Stimulated activated naive CD8-positive, alpha-beta T cell treated with anti-CD3 and anti-CD28 coated beads, Interleukin-15, Interleukin-2, amounts not matched to agents 100 U/mL and 50 U/mL, for 24 hours (primary cell): ENCODE measurements around the gene COL18A1.

Experiments used
- ATAC-seq: fragments of 150-1000 bp; cut with Tn5 transposase; one replicate; pipeline ENCODE4 v1.10.0; 2021
- DNase-seq: peaks from one replicate; pipeline ENCODE4 v3.0.0; 2021

The COL18A1 gene

DNA sequence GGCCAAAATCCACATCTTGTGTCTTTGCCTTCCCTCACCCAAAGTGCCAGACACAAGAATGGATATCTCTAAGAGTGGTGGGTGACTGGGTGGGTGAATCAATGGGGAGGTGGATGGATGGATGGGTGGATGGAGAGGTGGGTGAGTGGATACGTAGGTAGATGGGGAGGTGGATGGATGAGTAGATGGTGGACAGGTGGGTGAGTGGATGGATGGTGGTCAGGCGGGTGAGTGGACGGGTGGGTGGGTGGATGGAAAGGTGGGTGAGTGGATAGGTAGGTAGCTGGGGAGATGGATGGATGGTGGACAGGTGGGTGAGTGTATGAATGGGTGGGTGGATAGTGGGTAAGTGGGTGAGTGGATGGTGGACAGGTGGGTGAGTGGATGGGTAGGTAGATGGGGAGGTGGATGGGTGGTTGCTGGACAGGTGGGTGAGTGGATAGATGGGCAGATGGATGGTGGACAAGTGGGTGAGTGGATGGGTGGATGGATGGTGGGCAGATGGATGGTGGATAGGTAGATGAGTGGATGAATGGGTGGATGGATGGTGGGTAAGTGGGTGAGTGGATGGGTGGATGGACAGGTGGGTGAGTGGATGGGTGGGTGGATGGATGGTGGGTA lies 103.0 kb downstream of the COL18A1 start:
- DNase-seq (no peak), ATAC-seq (no peak)

DNA sequence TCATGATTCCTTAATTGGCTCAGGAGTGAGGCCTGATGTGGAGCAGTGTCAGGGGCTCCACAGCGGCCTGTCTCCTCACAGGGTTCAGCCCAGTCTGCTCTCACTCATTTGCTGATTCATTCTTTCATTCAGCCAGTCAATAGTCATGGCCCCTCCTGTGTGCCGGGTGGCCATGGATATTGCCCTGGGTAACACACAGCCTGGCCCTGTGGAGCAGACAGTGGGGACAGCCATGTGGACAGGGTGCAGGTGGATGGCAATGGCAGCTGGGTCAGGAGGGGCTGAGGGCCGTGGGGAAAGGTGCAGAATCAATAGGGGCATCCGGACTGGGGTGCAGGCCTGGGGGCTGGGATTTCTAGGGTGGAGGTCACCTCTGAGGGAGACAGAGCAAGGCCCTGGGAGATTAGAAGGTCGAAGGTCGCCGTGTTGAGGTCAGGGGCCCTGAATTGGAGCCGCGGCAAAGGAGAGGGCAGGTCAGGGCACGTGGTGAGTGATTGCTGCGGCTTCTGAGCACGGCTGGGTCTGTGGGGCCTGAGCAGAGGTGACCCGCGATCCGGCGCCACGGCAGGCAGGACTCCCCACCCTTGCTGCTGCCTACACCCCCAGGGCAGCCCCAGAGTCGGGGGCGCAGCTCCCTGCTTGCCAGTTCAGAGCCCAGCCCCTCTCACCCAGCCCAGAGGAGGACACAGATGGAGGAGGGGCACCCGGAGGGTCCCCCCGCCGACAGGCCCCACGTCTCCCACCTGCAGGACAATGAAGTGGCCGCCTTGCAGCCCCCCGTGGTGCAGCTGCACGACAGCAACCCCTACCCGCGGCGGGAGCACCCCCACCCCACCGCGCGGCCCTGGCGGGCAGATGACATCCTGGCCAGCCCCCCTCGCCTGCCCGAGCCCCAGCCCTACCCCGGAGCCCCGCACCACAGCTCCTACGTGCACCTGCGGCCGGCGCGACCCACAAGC lies 103.9 kb downstream of the COL18A1 start:
- DNase-seq (no peak), ATAC-seq (peak; percentile 12)

GRCh38 chr21:45509566-45510465 lies 104.9 kb downstream of the COL18A1 start:
- ATAC-seq: no peak
- no peak for DNase-seq

DNA sequence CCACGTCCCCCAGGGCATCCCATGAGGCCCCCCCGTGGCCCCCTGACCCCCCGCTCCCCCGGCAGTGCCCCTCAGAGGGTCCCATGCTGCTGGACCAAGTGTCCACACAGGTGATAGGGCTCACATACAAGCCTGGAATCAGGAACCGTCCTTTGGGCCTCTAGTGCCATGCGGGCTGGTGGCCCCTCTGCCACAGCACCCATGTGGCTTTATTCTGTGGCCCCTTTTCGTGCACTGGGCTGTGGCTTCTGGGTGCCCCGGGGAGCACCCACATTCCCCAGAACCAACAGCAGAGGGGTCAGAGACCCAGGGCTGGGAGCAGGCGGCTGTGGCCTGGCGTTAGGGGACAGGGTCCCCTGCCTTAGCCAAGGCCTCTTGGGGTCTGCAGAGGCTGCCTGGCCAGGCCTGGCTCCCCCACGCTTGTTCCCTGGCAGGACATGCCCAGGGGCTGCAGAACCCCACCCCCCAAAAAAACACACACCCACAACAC lies 105.5 kb downstream of the COL18A1 start:
- DNase-seq: no peak
- no peak for ATAC-seq

DNA sequence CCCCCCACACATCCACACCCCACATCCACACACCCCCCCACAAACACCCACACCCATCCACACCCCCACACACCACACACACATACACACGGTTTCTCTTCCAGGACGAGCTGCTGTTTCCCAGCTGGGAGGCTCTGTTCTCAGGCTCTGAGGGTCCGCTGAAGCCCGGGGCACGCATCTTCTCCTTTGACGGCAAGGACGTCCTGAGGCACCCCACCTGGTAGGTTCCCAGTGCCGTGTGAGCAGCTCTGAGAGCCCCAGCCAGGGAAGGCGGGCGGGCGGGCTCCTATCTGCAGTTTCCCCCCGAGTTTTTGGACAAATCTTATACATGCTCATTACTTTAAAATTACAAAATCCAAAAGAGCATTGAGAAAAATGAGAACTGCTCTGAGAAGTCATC lies 106.0 kb downstream of the COL18A1 start:
- DNase-seq: no peak

GRCh38 chr21:45511661-45512431 lies 106.9 kb downstream of the COL18A1 start:
- DNase-seq: no peak
- no peak for ATAC-seq

More for the DNA sequence above, 106.0 kb downstream of the COL18A1 start:
- no peak for ATAC-seq

GRCh38 chr21:45512626-45513002 lies 107.6 kb downstream of the COL18A1 start:
- ATAC-seq (no peak), DNase-seq (no peak)

DNA sequence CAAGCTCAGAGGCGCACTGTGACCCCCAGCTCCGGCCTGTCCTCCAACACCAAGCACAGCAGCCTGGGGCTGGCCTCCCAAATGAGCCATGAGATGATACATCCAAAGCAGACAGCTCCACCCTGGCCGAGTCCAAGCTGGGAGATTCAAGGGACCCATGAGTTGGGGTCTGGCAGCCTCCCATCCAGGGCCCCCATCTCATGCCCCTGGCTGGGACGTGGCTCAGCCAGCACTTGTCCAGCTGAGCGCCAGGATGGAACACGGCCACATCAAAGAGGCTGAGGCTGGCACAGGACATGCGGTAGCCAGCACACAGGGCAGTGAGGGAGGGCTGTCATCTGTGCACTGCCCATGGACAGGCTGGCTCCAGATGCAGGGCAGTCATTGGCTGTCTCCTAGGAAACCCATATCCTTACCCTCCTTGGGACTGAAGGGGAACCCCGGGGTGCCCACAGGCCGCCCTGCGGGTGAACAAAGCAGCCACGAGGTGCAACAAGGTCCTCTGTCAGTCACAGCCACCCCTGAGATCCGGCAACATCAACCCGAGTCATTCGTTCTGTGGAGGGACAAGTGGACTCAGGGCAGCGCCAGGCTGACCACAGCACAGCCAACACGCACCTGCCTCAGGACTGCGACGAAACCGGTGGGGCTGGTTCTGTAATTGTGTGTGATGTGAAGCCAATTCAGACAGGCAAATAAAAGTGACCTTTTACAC lies 108.2 kb downstream of the COL18A1 start:
- no peak for DNase-seq
- no peak for ATAC-seq

DNA sequence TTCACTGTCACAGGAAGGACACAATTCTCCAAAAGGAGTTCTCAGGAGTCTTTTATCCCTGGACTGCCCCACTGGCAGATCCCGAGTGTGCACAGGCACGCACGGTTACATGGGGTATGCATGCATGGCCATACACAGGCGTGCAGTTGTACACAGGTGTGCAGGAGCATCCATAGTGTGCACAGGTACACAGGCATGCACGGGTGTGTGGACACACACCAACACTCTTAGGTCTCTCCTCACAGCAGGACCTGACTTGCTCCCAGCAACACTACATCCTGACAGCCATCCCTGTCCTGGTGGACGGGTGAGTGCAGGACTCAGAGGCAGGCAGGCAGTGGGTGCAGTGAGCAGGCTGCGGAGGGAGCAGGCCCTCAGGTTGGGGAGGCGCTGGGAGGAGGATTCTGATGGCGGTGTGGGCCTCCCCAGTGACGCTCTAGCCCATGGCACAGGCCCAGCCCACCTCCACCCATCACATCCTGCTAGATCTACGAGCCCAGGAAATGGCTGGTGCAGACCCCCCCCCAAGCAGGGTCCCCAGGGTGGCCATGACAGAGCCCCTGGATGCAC lies 108.9 kb downstream of the COL18A1 start:
- ATAC-seq (no peak), DNase-seq (no peak)

GRCh38 chr21:45514311-45515021 lies 109.5 kb downstream of the COL18A1 start:
- DNase-seq: no peak
- ATAC-seq: no peak

DNA sequence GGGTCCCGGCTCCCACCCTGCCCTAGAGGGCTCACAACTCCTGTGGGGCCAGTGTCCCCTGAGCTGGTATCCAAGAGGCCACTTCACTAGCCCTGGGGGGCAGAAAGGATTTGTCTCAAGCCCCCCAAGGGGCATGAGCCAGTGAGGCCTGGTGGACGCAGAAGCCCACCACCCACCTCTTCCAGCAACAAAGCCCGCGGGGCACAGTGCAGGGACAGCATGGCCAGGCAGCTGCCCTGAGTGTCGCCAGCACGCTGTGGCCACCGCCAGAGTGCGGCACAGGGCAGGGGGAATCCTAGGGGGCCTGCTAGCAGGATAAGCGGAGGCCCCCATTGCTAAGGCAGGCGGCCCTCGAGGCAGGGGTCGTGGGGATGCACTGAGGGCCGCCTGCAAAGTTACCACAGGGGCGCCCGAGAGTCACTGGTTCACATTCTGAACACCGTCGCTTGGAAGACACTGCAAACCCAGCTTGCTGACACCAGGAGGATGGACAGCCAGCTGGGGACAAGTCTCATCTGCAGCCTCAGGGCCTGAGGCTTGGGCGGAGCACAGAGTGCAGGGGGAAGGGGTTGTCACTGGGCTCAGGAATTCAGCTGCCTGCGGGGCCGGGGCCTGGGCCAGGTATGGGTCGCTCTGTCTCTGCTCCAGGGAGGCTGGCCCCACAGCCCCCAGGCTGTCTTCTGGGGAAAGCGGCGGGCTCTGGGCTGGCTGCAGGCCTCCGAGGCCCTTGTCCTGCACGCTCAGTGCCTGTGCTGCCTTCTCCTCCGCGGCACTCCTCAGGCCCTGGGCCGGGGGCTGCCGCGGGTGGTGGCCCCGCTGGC lies 110.5 kb downstream of the COL18A1 start:
- no peak for DNase-seq
- no peak for ATAC-seq

DNA sequence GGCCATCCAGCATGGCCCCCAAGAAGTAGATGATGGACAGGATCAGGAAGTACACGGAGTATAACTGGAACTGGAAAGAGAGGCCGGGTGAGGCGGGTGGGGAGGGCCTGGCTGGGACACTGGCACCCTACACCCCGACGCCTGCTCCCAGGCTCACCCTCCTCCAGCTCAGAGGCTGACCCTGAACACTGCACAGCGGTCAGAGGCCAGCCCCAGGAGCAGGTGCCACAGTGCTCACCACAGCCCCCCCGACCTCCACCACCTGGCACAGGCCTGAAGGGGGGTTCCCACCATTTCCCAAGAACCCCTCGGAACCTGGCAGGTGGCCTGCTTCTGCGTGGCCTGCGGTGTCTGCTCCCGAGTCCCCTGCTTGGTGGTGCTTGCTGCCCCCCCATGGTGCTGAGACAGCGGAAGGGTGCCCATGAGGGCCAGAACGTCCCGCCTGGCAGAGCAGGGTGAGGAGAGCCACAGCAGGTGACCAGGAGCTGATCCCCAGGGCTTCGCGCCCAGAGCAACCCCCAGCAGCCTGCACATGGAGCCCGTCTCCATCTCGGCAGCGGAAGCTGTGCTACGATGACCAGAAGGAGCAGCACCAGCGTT lies 111.2 kb downstream of the COL18A1 start:
- DNase-seq: no peak
- ATAC-seq: no peak

GRCh38 chr21:45516671-45517151 lies 111.7 kb downstream of the COL18A1 start:
- ATAC-seq: no peak

DNA sequence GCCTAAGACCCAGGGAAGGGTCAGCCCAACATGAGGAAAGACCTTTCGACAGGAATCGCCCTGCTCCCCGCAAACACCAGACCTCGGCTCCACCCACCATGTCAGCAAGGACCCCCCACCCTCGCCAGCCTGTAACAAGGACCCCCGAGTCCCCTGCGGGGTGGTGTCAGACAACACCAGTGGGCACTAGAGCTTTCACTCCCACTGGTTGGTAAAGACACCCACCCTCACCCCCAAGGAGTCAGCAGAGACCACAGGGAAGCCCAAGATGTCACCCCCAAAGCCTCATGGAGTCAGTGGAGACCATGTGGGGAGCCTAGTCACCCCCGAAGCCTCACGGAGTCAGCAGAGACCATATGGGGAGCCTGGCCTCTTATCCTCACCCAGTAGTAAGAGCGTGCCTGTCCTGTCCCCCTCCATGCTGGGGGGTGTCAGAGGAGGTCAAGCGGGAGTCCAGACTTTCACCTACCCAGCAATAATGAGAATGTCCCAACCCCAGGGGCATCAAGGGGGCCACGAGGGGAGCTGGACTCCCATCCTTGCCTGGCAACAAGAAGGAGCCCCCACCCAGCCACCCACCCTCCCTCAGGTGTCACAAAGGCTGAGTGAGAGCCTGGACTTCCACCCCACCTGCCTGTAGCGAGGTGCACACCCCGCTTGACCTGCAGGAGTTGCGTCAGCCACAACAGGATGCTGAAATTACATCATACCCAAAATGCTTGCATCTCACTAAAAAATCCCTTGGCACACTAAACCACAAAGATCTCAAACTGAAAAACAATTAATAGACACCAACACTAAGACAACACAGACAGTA lies 112.5 kb downstream of the COL18A1 start:
- no peak for ATAC-seq
- DNase-seq: no peak

More at GRCh38 chr21:45516671-45517151, 111.7 kb downstream of the COL18A1 start:
- DNase-seq: no peak

- no peak for DNase-seq
- no peak for ATAC-seq
Observed at GRCh38 chr21:45518742-45519141, 113.8 kb downstream of the COL18A1 start.

- no peak for ATAC-seq
- no peak for DNase-seq
Observed at GRCh38 chr21:45519182-45519581, 114.2 kb downstream of the COL18A1 start.

GRCh38 chr21:45521241-45521640 lies 116.3 kb downstream of the COL18A1 start:
- DNase-seq: no peak
- ATAC-seq: no peak
